HG03108 (cell line): Measurements from ENCODE around the gene TNRC6B.
"Not testable (repeated sequence)": the region's sequence is repeated elsewhere in the genome, so short reads cannot be mapped to it uniquely, and the experiment has no call there.

Experiments used
- ATAC-seq: cut with Tn5 transposase; IDR thresholded peaks from one replicate; pipeline ENCODE4 v1.9.1; 2021; ENCODE audit warnings: moderate library complexity; ENCODE audit not compliant: unreplicated experiment

Gene TNRC6B

DNA sequence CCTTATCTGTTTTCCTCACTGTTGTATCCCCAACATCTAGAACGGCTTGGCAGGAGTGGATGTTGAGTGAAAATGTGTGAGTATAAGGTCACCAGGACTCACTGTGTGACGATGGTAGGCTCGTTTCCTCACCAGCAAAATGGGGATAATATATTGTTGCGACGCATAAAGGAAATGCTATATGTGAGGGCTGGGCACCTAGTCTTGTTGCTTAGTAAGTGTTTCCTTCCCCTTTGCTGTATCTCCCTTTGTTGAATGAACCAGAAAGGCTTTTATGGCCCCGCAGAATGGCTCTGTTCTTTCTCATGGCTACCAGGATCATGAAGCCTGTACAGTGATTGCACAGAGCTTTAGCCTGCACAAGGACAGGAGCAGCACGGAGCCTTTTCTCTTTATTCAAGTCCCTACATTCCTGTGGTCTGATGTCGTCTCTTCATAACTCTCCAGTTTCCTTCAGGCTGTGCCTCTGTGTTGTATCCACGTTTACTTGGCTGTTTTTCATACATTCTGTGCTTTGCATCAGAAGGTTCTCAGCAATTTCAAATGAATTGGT lies 5.4 kb downstream of the TNRC6B start:
- no peak for ATAC-seq

DNA sequence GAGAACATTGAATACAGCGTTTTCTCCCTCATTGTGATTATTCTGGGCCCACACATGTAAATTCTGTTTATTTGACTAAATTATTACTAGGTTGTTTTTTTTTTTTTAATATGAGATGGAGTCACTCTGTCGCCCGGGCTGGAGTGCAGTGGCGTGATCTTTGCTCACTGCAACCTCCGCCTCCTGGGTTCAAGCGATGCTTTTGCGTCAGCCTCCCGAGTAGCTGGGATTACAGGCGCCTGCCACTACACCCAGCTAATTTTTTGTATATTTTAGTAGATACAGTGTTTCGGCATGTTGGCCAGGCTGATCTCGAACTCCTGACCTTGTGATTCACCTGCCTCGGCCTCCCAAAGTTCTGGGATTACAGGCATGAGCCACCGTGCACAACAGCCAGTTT lies 5.9 kb downstream of the TNRC6B start:
- ATAC-seq: not testable (repeated sequence)

DNA sequence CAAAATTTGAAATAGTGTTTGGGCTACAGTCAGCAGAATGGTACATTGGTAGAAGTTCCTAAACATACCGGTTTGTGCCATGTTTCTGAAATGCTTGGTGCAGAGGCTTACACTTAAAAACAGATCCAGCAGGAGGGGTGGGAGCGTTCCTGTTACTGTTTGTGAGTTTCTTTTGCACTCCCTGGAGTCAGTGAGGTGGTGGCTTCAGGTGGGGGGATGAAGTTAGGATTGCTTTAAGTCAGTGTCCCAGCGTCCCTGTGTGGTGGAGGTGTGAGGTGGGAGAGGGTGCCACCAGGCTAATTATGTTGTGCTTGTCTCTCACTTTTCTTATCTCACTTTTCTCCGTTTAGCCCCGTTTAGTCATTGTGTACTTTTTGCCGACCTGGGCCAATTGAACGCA lies 9.7 kb downstream of the TNRC6B start:
- no peak for ATAC-seq

DNA sequence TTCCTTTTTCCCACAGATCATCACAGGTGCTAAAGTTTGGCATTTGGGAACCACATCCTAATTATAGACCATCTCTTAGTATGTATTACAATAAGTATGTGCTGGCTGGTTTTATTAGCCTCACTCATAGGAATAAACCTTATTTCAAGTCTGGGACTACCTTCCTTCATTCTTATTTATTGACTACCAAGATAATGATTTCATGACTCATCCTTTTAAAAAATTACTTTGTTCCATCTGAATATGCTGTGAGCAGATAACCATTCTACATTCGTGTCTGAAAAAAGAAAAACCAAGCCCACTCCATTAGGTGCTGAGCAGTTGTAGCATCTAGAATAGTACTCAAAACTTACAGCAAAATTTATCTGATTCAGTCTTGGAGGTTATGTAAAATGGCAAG lies 12.3 kb downstream of the TNRC6B start:
- ATAC-seq: no peak

DNA sequence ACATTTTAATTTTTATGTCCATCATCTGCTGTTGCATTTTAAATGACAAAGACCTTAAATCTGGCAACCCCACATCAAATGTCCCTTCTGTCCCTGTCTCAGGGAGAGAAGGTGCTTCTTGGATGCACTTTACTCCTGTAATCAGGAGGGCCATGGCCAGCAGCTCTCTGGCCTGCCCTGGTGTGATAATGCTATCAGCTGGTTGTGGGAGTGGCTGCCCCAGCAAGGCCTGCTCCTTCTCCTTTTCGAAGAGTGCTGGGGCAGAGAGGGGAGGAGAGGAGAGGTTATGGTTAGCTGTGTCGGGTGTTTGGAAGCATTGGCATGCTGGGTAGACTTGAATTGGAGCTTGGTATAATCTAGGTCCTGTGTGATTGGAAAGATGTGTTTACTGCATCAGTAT lies 12.8 kb downstream of the TNRC6B start:
- no peak for ATAC-seq

DNA sequence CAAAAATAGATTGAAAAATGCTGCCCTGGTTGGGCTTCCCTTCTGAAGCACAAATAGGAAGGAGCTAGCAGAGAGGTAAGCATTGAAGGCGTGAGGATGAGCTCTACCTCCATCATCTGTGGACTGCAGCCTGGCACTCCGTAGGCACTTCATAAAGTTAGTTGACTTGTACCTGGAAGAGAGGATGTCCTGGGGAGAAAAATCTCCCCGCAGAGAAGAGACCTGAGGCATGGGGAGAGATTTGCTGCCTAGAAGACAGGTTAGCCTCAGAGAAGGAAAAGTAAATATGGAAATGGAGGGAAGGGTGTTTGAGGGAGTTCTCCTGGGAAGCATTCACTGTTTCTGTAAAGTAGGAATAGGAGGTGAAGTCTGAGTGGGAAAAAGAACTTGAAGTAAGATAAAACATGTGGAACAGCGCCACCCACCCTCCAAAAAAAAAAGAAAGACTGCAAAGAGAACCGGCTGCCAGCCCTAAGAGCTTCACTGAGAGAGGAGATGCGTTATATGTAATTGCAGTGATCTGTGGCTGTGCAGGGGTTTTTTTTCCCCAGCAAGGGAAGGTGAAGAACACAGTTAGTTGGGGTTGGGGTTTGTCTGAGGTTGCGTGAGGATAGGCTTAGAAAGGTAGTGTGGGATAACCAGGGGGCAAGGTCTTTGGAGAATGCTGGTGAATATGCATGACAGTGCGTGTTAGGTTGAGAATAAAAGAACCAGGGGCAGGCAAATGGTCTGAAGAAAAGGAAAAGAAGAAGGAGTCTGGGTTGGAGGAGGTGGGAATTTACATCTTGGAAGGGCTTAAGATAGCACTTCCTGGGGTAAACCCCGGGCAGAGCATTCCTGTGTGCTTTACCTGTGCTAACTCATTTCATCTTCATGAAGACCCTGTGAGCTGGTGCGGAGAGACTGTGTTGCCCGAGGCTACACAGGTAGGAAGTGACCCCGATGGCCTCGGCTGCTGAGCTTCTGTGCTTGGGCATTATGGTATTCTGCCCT lies 16.0 kb downstream of the TNRC6B start:
- no peak for ATAC-seq

DNA sequence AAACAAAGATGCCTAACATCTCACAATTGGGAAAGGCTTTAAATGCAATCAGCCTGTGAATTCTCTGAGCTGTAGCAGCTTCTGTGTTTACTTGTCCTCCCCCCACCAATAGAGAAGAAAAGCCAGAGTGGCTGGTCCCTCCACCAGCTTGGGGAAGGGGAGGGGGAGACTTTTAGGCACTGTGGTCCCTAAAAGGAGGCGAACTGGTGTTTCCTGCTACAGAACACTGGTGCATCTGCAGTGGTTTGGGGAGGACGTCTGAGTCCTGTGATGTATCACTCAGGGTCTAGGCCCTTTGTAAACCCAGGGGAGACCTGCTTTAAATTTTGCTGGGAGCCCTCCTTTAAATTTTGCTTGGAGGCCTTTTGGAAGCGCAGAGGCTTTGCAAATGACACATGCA lies 16.9 kb downstream of the TNRC6B start:
- no peak for ATAC-seq

DNA sequence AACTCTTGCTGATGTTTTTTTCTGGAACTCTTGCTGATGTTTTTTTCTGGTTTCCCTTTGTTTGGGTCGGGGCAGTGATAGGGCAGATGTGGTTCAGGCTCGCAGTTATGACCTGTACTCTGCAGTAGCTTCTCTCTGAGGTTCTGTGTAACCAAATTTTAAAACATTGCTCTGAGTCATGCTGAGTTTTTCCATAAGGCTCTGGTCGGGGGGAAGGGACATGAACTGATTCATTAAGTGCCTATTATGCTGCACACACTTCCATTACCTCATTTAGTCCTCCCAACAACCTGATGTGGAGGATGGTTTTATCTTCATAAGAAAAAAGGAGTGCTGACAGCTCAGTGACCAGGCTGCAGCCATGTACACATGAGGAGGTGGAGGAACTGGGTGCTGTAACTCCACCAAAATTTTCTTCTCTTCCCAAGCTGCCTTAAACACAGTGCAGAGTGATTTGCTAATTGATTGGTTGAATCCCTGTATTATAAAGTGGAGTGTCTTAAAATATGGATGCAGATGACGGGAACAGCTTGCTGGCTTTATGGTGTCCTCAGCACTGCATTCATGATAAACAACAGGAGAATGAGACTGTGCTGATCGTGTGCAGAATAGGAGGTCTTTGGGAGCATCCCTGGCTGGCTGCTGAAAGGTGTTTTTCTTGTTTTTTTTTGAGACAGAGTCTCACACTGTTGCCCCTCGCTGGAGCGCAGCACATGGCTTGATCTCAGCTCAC lies 19.1 kb downstream of the TNRC6B start:
- no peak for ATAC-seq

DNA sequence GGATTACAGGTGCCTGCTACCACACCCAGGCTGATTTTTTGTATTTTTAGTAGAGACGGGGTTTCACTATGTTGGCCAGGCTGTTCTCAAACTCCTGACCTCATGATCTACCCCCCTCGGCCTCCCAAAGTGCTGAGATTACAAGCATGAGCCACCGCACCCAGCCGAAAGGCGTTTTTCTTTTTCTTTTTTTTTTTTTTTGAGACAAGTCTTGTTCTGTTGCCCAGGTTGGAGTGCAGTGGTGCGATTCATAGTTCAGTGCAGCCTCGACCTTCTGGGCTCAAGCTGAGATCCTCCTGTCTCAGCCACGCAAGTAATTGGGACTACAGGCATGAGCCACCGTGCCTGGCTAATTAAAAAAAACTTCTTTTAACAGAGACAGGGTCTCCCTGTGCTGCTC lies 19.7 kb downstream of the TNRC6B start:
- ATAC-seq: not testable (repeated sequence)

DNA sequence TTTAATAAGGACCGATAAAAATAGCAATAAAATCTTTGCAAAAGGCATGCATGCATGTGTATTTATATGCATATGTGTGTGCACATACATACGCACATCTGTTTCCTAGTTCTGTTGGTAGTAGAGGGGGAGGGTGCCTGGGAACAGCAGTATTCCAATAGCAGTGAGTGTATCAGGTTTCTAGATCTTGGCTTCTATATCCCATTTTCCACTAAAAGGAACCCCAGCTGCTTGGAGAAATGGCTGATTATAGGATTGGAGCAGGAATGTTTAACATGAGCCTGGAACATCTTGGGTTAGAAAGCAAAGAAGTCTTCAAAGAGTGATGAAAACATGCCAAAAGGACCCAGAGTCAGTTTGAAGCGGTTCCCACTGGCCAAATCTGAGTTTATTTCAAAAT lies 21.0 kb downstream of the TNRC6B start:
- ATAC-seq: no peak

DNA sequence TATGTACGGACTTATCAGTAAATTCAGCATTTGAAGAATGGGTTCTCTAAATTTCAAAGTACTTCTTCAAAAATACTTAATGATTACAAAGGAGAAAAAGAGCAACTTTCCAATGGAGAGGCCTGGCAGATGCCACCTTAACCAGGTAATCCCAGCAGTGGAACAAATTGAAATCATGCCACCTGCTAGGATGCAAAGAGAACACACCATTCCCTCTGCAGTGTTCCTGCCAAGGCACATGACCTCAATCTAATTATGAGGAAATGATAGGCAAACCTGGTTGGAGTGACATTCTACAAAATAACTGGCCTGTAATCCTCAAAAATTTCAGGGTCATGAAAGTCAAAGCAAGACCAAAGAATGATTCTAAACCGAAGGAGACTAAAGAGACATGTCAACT lies 21.5 kb downstream of the TNRC6B start:
- ATAC-seq: no peak

DNA sequence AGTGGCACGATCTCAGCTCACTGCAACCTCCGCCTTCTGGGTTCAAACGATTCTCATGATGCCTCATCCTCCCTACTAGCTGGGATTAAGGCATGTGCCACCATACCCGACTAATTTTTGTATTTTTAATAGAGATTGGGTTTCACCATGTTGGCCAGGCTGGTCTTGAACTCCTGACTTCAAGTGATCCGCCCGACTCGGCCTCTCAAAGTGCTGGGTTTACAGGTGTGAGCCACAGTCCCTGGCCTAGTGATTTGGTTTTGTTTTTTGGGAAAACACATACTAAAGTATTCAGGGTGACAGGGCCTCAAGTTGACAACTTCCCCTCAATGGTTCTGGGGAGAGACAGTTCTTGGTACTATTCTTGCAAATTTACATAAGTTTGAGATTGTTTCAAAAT lies 22.1 kb downstream of the TNRC6B start:
- no peak for ATAC-seq

DNA sequence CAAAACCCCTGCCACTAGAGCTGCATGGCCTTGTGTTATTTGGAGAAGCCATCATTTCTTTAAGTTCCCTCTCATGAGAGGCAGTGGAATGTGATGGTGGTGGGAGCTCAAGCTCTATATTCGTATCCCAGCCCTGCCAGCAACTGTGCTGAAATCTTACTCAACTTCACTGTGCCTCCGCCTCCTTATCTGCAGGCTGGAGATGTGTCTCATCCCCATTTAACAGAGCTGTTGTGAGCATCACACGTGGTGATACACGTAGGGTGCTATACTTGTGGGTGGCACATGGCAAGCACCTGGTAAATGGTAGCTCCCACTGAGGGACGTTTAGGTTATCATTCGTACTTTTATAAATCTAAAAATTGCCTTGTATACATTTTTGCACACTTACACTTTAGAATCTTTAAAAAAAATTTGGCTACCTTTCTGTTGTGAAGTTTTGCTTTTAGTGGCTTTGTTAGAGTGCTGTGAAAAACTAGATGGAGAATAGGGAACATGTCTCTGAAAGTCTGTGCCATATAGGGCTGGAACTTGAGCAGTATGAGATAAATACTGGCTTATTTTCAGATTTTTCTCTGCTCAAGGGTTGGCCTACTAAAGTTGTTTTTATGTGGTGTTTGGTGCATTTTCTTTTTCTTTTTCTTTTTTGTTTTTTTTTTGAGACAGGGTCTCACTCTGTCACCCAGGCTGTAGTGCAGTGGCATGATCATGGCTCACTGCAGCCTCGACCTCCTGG lies 23.2 kb downstream of the TNRC6B start:
- no peak for ATAC-seq

DNA sequence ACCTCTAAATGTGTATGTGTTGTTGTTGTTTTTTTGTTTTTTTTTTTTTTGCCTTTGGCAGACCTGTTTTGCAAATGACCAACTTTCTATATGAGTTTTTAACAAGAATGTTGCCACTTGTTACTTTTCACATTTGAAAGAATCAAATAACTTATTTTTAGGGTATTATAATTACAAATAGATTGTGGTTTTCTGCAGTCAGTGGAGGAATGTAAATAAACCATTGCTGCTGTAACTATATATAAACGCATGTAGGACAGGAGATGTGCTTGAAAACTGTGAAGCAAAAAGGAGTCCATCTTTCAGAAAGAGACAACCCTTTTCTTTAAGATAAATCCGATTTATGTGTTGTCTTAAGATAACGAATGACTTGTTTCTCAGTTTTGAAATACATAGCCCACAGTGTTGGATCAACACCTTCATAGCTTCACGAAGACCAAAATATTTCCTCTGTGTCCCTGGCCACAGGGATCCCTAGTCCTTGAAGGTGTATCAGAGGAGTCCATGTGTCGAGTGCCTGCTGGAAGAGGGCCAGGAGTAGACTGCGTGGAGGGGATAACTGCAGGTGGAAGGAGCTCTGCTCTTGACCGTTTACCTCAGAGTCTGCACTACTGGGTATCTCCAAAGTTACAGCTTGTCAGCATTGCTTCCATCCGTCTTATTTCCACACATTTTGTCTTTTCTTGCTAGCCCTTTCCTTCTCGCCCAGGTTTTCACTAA lies 24.7 kb downstream of the TNRC6B start:
- ATAC-seq: no peak

DNA sequence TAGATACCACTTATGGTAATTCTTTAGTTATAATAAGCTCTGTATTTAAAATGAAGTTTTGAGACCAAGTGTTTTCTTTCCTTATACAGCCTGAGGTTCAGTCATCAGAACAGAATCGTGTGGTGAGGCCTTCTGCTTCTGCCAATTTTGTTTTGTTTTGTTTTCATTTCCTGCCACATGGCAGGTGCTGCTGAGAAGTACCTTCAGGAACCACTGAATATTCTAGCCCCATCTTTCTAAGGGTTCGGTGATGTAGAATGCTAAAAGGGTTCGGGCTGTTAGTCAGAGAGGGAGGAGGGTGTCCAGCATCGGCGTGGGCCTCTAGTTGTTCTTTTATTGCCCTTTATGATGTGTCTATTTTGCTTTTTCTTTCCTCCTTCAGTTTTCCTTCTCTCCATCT lies 25.8 kb downstream of the TNRC6B start:
- ATAC-seq: peak; percentile 55

DNA sequence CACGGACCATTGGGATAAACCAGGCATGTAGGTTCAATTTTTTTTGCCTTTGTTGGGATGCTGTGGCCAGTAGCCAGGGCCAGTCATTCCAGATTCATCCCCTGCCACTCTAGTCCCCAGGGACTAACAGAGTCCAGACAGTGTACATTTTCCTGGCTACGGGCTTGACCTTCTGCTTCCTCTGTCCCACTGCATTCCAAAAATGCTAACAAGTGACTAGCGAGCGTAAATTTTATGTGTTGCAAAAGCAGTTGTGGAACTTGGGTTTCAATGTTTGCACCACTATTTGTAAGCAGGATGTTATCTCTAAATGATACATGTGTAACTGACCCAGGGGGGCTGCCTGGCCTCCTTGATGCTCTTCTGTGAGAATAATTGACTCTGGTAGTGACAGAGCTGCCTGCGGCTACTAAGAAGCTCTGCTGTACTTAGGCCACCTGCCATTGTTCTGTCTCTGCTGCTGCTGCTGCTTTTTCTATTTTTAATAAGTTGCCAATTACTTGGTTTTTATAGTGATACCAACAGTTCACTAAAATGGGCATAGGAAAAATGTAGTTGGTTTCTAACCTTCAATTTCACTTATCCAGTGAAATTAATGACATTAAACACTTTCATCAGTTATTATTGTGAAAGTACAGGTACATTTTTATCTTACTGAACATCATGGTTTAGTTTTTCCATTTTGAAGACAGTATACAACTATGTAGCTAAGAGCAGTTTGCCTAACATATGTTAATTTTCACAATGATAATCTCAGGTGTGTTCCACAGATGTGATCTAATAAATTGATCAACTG lies 26.8 kb downstream of the TNRC6B start:
- no peak for ATAC-seq

DNA sequence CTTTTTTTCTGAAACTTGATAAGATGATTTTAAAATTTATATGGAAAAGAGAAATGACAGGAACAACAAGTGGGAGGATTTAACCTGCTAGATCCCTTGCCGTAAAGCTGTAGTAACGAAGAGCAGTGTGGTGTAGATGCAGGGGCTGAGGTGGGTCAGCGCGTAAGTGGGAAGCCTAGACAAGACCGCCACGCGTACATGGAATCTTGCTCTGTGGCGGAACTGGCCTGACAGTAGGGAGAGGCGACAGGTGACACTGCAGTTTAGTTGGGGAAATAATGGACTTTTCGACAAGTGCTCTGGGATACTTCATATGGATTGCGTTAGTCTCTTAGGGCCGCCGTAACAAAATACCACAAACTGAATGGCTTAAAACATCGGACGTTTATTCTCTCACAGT lies 28.8 kb downstream of the TNRC6B start:
- ATAC-seq: no peak

DNA sequence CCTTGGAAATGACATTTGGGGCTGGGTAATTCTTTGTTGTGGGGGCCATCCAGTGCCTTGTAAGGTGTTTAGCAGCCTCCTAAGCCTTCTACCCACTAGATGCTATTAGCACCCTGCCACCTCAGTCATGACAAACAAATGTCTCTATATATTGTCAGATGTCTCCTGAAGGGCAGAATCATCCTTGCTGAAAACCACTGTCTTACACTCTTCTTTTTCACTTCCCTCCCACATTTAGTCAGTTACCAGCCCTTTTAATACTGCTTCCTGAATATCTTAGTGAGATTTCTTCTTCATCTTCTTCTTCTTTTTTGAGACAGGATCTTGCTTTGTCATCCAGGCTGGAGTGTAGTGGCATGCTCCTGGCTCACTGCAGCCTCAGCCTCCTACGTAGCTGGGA lies 33.1 kb downstream of the TNRC6B start:
- peak; percentile 71 for ATAC-seq

DNA sequence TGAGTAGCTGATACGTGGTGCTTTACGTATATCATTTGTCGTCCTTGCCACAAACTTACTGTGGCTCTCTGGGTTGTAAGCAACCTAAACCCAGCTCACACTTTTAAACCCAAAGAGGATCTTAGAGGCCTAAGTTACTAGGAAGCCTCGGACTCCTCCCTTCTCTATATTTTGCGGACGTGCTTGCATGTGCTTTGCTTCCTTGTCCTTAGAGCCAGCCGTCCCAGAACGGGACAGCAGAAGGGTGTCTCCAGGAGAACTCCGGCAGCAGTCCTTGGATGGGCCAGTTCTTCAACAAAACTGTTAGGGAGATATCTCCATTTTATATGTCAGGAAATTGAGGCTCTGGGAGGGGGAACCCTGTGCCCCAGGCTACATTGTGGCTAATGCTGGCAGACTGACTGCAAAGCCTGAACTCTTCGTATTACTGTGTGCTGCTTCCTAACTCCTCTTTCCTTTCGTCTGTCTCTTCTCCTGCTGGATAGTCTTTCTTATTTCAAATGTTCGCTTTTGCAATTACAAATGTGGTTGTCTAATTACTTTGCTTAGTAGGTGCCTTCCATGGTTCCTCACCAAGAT lies 33.8 kb downstream of the TNRC6B start:
- no peak for ATAC-seq
